Fibroblast of lung (primary cell): ENCODE measurements around the gene THEM4. TPM values are rescaled to one million over a fixed set of nuclear protein-coding genes. Genes with fewer than 3 reads are reported as not detected.

Experiments
- DNase-seq, 2 donors: peaks; one replicate each; pipeline versions ENCODE4 v3.0.0 to v3.0.0-alpha.2; 2010; ENCODE audit warnings: low read depth in 2 of 2
- H2AFZ ChIP-seq: 2 replicates; pipeline ENCODE4 v1.5.1; 2012; ENCODE audit warnings: low read length, control low read depth, inconsistent platforms
- H3K27ac ChIP-seq: 2 replicates; pipeline ENCODE4 v1.5.1; 2011; ENCODE audit warnings: low read length, control low read depth; ENCODE audit not compliant: insufficient read depth
- H3K27me3 ChIP-seq: 2 replicates; pipeline ENCODE4 v1.5.1; 2011; ENCODE audit warnings: mild to moderate bottlenecking, low read length; ENCODE audit not compliant: control insufficient read depth, insufficient read depth
- H3K36me3 ChIP-seq: 2 replicates; pipeline ENCODE4 v1.5.1; 2011; ENCODE audit warnings: low read length; ENCODE audit not compliant: control insufficient read depth, insufficient read depth
- H3K4me1 ChIP-seq: 2 replicates; pipeline ENCODE4 v1.5.1; 2011; ENCODE audit warnings: low read length; ENCODE audit not compliant: control insufficient read depth, insufficient read depth; ENCODE audit errors: extremely low read depth
- H3K4me2 ChIP-seq: 2 replicates; pipeline ENCODE4 v1.5.1; 2011; ENCODE audit warnings: low read length, control low read depth; ENCODE audit not compliant: insufficient read depth; ENCODE audit errors: extremely low read depth
- H3K4me3 ChIP-seq, 4 experiments: fragments of 200-600 bp in 1 of 4; sonication (generic) in 1 of 4; replicated peaks in 1 of 4; 2 replicates each; pipeline ENCODE4 v1.5.1; 2011 to 2016; ENCODE audit warnings: low read length in 4 of 4, low read depth in 3 of 4, mild to moderate bottlenecking in 3 of 4, control low read depth in 2 of 4, inconsistent platforms in 1 of 4, mixed read lengths in 1 of 4; ENCODE audit not compliant: insufficient read depth in 1 of 4; ENCODE audit errors: control extremely low read depth in 1 of 4
- H3K79me2 ChIP-seq: 2 replicates; pipeline ENCODE4 v1.5.1; 2012; ENCODE audit warnings: mild to moderate bottlenecking, low read length, inconsistent platforms; ENCODE audit not compliant: control insufficient read depth, insufficient read depth
- H3K9ac ChIP-seq: 2 replicates; pipeline ENCODE4 v1.5.1; 2011; ENCODE audit warnings: mild to moderate bottlenecking, low read length, control low read depth; ENCODE audit not compliant: insufficient read depth
- H3K9me3 ChIP-seq: 2 replicates; pipeline ENCODE4 v1.5.1; 2012; ENCODE audit warnings: low read depth, low read length; ENCODE audit not compliant: control insufficient read depth, insufficient read depth
- H4K20me1 ChIP-seq: 2 replicates; pipeline ENCODE4 v1.5.1; 2011; ENCODE audit warnings: low read length; ENCODE audit not compliant: control insufficient read depth, insufficient read depth; ENCODE audit errors: extremely low read depth
- CTCF ChIP-seq, 2 donors: IDR thresholded peaks in 1 of 2; conservative IDR thresholded peaks in 1 of 2; 1 replicate in 1 of 2; 2 replicates in 1 of 2; pipeline ENCODE4 v1.5.1; 2011 to 2012; ENCODE audit warnings: low read length in 2 of 2, control low read depth in 1 of 2, inconsistent platforms in 1 of 2, low read depth in 1 of 2, mild to moderate bottlenecking in 1 of 2
- EZH2 ChIP-seq: IDR thresholded peaks from 2 replicates; pipeline ENCODE4 v1.5.1; 2012; ENCODE audit warnings: low read length, control low read depth, mild to moderate bottlenecking; ENCODE audit errors: missing control alignments
- polyA plus RNA-seq, 2 donors: library from polyadenylated mRNA; depleted of rRNA in 1 of 2; stranded (reverse) in 1 of 2; unstranded in 1 of 2; fragments of >200 nt; gene quantifications; 2 replicates each; pipeline ENCODE4 v1.2.1, GENCODE V29; 2011 to 2012; ENCODE audit warnings: missing spikeins in 1 of 2
- total RNA-seq: library from RNA; depleted of rRNA; stranded (reverse); fragments of >200 nt; gene quantifications from 2 replicates; pipeline ENCODE4 v1.2.1, GENCODE V29; 2014

The THEM4 gene
- total and polyA plus RNA-seq, 2 donors (not counting 1 experiment from before 2014, with no cell fraction given): 6.4 to 18.7 TPM

- Histone ChIP-seq H3K9ac (no peak overlapping the region), H3K4me3 (no peak overlapping the region), H2AFZ (no peak overlapping the region), H3K36me3 (no peaks in the 10 kb centered on the region), H3K4me2 (no peak overlapping the region), H3K27ac (no peak overlapping the region), H3K27me3 (no peaks in the 10 kb centered on the region), H3K79me2 (no peaks in the 10 kb centered on the region), H3K9me3 (no peaks in the 10 kb centered on the region), H3K4me1 (peaks cover 2% of the 10 kb centered on the region), H4K20me1 (no peaks in the 10 kb centered on the region)
- peak in 1 of 2 donors; percentile 37 for DNase-seq
- TF ChIP-seq CTCF (conservative IDR thresholded peaks at IDR 0.05 in 1 of 2, IDR thresholded peaks at IDR 0.05 in 1 of 2; ENCODE audit: low read depth in 1 of 2, low read length in 2 of 2) (no peak), EZH2 (no peak)
Observed at GRCh38 chr1:151867321-151867720, 42.0 kb downstream of the THEM4 start.

- H3K4me2 ChIP-seq: no peak overlapping the region
- no peaks in the 10 kb centered on the region for H4K20me1 ChIP-seq
- no peak overlapping the region for H3K4me3 ChIP-seq
- H3K9ac ChIP-seq: no peak overlapping the region
- no peak overlapping the region for H3K27ac ChIP-seq
- H3K9me3 ChIP-seq: no peaks in the 10 kb centered on the region
- H3K79me2 ChIP-seq: no peaks in the 10 kb centered on the region
- no peak overlapping the region for H2AFZ ChIP-seq
- DNase-seq: no peak
- peaks cover 2% of the 10 kb centered on the region for H3K27me3 ChIP-seq
- TF ChIP-seq CTCF (conservative IDR thresholded peaks at IDR 0.05 in 1 of 2, IDR thresholded peaks at IDR 0.05 in 1 of 2; ENCODE audit: low read depth in 1 of 2, low read length in 2 of 2) (no peak), EZH2 (no peak)
- H3K36me3 ChIP-seq: no peaks in the 10 kb centered on the region
- peaks cover 2% of the 10 kb centered on the region for H3K4me1 ChIP-seq
Observed at GRCh38 chr1:151864411-151864810, 44.9 kb downstream of the THEM4 start.

GRCh38 chr1:151862604-151863003, 46.7 kb downstream of the THEM4 start:
- no peaks in the 10 kb centered on the region for H3K4me1 ChIP-seq
- TF ChIP-seq EZH2 (no peak), CTCF (conservative IDR thresholded peaks at IDR 0.05 in 1 of 2, IDR thresholded peaks at IDR 0.05 in 1 of 2; ENCODE audit: low read depth in 1 of 2, low read length in 2 of 2) (no peak)
- no peak overlapping the region for H3K4me2 ChIP-seq
- no peaks in the 10 kb centered on the region for H3K36me3 ChIP-seq
- no peaks in the 10 kb centered on the region for H3K9me3 ChIP-seq
- no peak overlapping the region for H3K9ac ChIP-seq
- H3K27ac ChIP-seq: no peak overlapping the region
- DNase-seq: no peak
- H2AFZ ChIP-seq: no peak overlapping the region
- H3K4me3 ChIP-seq: no peak overlapping the region
- no peaks in the 10 kb centered on the region for H3K79me2 ChIP-seq
- no peaks in the 10 kb centered on the region for H4K20me1 ChIP-seq
- H3K27me3 ChIP-seq: peaks cover 5% of the 10 kb centered on the region
